GM19240 (cell line): ENCODE data around the gene RBM8A.
A peak's percentile ranks its signal among the peaks of the same experiment; 100 is the strongest.
"Not testable (repeated sequence)": the region's sequence is repeated elsewhere in the genome, so short reads cannot be mapped to it uniquely, and the experiment has no call there.

Source experiments
- DNase-seq: peaks from one replicate; pipeline ENCODE4 v3.0.0; 2011; ENCODE audit warnings: low spot score; ENCODE audit not compliant: insufficient read length

The RBM8A gene

DNA sequence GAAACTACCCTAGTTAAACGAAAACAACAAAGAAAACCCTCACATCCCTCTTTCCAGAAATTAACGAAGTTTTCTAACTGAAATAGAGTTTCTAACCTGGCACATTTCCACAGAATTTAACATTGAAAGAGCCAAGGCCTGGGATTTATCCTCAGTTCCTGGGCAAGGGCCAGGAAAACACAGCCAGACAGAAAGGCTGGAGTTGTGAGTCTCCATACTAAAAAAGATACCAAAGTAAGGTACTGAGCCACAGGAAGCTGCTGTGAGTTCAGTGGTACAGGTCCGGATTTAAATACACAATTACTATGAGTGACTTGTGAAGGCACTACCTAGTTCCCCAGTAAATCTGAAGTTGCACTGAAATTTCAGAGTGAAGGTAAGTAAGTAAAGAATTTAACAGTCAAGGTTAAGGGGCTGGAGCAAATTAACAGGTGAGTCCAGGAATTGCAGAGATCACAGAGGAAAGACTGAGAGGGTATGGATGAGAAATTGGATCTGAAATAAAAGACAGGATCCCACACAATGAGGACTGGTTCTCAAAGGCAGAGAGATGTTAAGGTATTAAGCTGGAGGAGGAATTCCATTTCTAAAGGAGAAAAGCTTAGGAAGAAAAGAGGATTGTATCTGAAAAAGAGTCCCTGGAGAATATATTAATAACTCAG, 29.6 kb upstream of the RBM8A start:
- DNase-seq, result no peak

DNA sequence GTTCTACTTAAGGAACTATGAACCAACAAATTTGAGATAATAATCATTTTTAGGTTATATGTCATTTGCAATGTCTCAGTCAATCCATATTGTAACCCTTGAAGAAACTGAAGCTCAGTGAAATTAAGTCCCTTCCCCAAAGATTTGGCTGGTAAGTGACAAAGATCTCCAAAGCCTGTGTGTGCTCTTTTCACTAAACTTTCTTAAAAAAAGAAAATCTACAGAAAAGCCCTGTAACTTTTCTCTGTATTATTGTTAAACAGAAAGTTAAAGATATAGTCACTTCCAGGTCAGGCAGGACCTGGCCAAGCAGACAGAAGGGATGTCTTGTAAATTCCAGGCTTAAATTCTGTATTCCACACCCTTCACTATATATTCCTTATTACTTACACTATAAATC, 29.1 kb upstream of the RBM8A start:
- DNase-seq, result no peak

DNA sequence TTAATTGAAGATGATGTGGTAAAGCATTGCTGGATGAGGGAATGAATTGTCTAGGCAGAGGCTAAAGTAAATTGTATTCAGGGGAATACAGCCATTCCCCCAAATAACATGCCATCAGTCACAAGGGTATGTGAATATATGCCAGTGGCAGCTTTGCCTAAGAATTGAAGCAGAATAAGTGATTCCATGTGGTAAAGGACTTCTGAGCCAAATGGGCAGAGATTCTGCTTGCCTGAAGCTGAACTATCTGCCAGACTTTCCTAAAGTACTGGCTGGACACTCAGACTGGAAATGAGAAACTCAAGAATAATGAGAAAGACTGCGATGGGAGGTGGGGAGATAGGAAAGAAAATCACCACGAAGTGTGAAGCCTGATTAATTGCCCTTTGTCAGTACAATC, 28.2 kb upstream of the RBM8A start:
- no peak for DNase-seq

DNA sequence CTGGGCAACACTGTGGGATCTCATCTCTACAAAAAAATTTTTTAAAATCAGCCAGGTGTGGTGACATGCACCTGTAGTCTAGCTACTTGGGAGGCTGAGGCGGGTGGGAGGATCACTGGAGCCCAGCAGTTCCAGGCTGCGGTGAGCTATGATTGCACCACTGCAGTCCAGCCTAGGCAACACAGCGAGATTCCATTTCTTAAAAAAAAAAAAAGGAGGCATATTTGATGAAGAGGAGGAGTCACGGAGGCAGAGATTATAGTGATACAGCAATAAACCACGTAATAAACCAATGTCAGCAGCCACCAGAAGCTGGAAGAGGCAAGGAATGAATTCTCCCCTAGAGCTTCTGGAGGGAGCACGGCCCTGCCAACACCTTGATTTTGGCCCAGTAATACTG, 26.6 kb upstream of the RBM8A start:
- no peak for DNase-seq

DNA sequence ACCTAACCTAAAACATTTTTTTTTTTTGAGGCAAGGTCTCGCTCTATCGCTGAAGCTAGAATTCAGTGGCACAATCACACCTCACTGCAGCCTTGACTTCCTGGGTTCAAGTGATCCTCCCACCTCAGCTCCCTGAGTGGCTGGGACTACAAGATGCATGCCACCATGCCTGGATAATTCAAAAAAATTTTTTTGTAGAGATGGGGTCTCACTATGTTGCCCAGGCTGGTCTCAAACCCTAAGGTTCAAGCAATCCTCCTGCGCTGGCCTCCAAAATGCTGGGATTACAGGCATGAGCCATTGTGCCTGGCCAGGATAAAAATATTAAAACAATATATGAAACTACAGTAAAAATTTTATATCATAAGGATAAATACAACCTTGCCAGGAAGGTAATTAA, 25.6 kb upstream of the RBM8A start:
- DNase-seq, result no peak

DNA sequence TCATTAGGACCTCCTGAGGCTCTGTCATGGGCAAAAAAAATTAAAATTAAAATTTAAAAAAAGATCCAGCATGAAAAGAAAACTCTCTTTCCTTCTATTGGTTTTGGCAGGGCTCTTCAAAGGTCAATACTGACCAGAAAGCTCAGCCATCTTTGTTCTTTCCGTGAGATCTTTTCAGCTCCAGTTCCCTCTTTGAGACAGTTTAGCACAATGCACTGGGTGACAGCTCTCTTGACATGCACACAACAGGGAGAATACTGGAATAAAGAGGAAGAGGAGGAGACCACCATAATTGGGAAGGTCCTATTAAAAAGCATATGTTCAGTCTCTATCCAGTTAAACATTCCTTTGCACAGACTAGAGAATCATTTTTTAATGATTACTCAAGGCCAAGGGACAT, 24.2 kb upstream of the RBM8A start:
- DNase-seq, result no peak

DNA sequence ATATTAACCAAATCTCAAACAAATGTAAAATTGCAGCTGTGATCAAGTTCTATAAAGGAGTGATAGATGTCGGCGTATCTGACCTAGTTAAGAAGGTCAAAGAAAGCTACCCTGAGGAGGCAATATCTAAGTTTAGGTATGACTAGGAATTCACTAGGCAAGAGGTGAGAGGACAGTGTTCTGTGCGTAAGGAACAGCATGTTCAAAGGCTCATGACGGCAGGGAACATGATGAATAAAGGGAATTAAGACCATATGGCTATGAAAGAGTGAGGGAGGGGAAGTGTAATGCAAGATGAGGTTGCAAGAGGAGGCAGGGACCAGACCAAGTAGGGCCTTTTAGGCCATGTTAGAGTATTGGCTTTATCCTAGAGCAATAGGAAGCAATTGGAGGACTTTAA, 21.9 kb upstream of the RBM8A start:
- DNase-seq, result no peak

DNA sequence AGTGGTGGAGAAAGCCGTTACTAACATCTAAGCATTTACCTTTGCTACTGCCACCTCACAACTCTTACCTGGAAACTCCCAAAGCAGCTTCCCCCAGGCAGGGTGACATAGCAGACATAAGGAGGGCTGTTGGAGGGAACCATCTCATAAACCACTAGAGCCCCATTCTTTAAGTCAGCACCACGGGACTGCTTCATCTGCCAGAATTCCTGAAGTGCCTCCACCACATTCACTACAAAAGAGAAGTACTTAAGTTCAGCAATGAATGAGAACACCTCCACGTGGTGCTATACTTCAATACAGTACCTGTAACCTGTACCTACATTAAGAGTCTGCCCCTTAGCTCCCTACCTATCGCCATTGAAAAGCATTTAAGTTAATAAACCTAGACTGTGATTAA, 20.3 kb upstream of the RBM8A start:
- DNase-seq, result no peak

DNA sequence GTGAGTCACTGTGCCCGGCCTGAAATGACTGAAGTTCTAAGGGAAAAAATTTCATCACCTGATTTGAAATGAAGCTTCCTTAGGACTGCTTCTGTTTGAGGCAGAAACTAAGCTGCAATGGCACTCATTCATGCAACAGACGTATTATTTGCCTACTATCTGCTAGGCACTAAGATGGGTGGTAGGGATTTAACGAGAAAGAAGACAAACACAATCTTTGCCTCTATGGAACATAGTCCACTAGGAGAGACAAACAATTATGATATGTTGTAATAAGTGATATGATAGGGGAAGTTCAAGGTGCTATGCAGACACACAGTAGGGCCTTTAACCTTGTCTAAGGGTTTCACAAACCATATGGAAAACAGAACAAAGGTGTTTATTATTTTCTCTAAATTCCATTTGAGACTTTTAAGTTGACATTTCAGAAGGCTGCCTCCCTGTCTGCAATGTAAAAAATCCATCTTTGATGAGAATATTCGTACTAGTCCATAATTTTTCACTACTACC, 19.2 kb upstream of the RBM8A start:
- DNase-seq, result no peak

DNA sequence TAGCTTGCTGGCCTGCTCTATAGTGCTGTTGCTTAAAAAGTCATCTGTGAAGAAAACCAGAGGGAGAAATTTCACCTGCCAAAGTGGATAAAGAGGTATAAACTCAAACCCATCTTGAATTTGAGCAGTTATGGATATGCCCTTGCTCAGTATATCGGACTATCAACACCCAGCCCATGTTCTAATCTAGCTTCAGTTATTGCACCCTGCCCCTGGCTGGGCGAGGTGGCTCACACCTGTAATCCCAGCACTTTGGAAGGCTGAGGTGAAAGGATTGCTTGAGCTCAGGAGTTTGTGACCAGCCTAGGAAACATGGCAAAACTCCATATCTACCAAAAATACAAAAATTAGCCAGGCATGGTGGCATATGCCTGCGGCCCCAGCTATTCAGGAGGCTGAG, 17.2 kb upstream of the RBM8A start:
- no peak for DNase-seq

DNA sequence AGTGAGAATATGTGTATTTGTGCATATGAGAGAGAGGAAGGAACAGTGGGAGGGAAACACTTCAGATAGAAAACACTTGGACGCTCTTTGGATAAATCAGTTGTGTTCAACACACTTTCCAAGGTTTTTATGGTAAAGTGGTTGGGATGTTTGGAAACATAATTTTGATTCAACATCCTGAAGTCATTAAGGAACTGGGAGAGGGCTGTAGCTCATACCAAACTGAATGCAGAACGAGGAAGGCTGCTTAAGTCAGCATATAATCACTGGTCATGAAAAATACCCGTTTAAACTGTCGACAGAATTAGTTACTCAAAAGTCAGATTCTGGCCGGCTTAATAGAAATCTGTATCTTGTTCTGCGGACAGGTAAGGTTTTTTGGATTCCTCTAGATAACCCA, 15.6 kb upstream of the RBM8A start:
- DNase-seq, result no peak

DNA sequence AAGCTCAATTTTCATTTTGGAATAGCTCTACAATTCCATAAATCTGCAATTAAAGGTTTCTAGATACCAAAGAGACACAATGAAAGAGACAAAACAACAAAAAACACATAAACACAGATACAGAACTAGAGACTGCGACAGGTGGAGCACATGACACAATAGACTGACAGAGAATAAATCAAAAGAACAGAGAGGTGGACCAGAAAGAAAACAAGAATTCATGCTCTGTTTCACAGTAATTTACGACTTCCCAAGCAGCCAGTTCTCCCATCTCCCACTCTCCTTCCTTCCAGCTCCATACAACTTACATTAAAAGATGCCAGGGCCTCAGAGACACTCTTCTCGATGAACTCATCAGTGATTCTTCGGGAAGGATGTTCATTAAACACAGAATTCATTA, 15.1 kb upstream of the RBM8A start:
- no peak for DNase-seq

DNA sequence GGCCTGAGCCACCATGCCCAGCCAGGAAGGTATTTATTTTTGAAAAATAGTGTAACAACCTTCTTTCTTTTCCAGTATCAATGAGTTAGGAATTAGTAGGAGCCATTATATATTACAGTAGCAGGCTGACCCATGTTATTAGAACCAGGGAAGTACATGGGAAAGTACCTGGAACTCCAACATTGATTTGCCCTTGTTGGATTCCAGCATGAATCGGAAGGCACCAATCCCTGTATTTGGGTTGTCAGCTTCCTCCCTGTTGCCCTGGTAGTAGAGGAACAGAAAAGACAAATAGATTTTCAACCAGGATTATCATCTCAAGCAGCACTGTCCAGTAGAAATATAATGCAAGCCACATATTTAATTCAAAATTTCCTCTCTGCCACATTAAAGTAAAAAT, 10.2 kb upstream of the RBM8A start:
- no peak for DNase-seq

DNA sequence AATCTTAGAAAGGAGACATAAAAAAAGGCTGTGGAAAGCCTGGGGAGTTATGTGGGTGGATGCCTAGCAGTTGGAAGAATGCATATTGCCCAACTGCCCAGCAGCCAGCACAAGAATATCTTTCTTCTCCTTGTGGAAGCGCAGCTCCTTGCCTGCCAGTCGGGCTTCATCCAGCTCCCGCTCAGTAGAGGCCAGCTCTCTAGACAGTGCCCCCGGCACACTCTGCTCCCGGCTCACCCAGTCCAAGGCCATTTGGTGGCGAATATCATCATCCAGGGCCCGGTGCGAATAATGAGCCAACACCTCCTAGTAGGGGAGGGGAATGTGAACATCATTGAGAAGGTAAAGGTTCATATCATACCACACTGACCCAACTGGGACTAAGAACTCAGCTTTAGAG, 9.0 kb upstream of the RBM8A start:
- DNase-seq, result no peak

DNA sequence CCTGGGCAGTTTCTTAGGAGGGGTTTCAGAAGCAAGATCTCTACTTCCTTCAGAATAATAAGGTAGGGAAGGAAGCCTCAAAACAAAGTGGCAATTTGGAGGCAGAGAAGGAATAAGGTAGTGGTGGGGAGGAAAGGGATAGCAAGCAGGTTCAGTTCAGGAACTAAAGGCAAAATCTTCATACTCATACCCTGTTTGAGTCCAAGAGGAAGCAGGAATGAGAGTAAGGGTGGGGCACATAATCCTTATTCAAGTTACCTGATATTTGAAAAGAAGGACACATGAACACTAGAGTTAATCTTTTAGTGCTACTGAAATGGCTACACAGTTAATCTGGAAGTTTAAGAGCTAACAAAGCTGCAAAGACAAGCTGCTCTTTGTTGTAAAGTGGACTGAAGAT, 8.4 kb upstream of the RBM8A start:
- DNase-seq, result no peak

DNA sequence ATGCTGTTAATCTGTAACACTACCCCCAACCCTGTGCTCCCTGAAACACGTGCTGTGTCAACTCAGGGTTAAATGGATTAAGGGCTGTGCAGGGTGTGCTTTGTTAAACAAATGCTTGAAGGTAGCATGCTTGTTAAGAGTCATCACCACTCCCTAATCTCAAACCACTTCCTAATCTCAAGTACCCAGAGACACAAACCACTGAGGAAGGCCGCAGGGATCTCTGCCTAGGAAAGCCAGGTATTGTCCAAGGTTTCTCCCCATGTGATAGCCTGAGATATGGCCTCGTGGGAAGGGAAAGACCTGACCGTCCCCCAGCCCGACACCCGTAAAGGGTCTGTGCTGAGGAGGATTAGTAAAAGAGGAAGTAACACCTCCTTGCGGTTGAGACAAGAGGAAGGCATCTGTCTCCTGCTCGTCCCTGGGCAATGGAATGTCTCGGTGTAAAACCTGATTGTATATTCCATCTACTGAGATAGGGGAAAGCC, 5.3 kb upstream of the RBM8A start:
- not testable (repeated sequence) for DNase-seq

DNA sequence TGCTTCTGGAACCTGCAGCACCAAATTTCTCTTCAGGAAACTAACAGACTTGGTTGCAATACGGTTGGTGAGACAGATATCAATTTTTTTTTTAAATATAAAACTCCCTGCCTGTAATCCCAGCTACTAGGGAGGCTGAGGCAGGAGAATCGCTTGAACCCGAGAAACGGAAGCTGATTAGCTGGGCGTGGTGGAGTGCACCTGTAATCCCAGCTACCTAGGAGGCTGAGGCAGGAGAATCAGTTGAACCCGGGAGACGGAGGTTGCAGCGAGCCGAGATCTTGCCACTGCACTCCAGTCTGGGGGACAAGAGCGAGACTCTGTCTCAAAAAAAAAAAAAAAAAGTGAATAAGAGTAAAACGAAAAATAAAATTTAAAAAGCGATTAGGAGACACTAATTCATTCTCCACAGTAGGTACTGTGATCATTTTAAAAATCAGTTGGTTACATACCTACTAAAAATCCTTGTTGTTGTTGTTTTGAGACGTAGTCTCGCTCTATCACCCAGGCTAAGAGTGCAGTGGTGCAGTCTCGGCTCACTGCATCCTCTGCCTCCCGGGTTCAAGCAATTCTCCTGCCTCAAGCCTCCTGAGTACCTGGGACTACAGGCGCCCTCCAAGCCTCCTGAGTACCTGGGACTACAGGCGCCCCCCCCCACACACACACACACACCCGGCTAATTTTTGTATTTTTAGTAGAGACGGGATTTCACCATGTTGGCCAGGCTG, 796 bp upstream of the RBM8A start:
- no peak for DNase-seq

DNA sequence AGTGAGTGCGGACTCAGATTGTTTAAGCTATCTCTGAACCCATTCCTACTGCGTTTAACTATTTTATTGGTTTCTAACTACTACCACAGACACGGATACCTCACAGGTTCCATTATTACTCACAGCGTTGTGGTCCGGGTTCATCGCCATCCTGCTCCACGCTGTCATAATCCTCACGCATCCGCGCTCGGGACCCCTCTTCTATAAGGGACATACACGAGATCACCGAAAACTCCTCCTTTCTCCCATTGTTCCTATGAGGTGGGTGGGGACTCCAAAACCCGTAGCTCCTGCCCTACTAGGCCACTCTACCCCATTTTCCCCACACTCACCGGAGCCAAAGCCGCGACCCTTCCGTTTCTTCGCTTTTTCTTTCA, 610 bp downstream of the RBM8A start:
- DNase-seq, result no peak

DNA sequence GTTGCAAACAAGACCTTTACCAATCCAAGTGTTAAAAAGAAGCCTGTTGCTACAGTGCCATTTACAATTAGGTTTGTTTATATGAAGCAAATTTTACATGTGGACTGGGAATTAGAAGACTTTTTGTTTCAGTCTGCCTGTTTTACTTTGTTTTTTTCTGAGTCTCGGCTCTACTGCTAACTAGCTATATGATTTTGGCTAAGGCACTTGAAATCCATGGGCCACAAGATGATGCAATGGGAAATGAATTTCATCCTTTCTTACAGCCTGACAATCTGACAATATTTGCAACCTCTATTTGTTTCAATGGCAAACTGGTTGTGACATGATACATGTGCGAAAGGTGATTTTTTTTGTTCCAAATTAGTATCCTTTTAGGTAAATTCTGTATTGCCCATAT, 5.0 kb downstream of the RBM8A start:
- DNase-seq, result no peak

DNA sequence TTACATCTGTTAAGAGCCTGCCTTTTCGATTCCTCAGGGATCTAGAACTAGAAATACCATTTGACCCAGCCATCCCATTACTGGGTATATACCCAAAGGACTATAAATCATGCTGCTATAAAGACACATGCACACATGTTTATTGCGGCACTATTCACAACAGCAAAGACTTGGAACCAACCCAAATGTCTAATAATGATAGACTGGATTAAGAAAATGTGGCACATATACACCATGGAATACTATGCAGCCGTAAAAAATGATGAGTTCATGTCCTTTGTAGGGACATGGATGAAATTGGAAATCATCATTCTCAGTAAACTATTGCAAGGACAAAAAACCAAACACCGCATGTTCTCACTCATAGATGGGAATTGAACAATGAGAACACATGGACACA, 7.0 kb downstream of the RBM8A start:
- DNase-seq, result not testable (repeated sequence)

DNA sequence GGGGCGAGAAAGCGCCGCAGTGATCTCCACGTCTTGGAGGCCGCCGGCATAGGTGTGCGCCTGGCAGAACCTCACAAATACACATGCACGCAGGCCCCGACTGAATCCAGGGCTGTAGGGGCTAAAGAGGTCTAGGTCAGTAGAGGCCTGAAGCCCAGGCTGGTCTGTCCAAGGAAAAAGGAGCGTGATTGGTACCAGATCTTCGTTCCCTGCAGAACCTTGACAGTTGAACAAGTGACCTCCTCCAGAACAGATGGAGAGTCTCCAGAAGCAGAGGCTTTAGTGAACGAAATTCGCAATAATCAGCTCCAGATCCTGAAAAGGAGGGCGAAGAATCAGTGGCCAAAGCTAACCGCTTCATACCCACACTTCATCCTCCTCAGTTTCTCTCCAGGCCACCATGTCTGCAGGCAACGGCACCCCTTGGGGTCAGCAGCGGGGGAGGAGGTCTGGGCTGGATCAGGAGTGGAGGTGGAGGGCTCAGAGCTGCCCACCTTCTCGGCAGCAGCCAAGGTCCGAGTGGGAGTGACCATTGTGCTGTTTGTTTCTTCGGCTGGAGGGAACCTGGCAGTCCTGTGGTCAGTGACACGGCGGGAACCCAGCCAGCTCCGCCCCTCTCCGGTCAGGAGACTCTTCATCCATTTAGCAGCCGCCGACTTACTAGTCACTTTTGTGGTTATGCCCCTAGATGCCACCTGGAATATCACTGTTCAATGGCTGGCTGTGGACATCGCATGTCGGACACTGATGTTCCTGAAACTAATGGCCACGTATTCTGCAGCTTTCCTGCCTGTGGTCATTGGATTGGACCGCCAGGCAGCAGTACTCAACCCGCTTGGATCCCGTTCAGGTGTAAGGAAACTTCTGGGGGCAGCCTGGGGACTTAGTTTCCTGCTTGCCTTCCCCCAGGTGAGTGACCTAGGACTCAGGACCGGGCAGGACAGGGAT, 8.0 kb downstream of the RBM8A start:
- peak; percentile 71 for DNase-seq
